Neuronal stem cell (in vitro differentiated cells): ENCODE data around the gene NFYA.

ENCODE experiments used
- DNase-seq: peaks from one replicate; pipeline ENCODE4 v3.0.0-alpha.2; 2013; ENCODE audit warnings: low spot score
- H2AFZ ChIP-seq: one replicate; pipeline ENCODE4 v1.6.1; 2013; ENCODE audit warnings: mild to moderate bottlenecking, low read length, inconsistent platforms
- H2AK5ac ChIP-seq: 2 replicates; pipeline ENCODE4 v1.6.1; 2013; ENCODE audit warnings: low read depth, mild to moderate bottlenecking, inconsistent platforms, low read length, moderate library complexity, mixed read lengths
- H2BK120ac ChIP-seq: 2 replicates; pipeline ENCODE4 v1.6.1; 2013; ENCODE audit warnings: low read depth, mild to moderate bottlenecking, inconsistent platforms, low read length, moderate library complexity, mixed read lengths
- H2BK12ac ChIP-seq: one replicate; pipeline ENCODE4 v1.6.1; 2013; ENCODE audit warnings: low read length, inconsistent platforms
- H2BK15ac ChIP-seq: 2 replicates; pipeline ENCODE4 v1.6.1; 2013; ENCODE audit warnings: mild to moderate bottlenecking, low read length, inconsistent platforms, mixed read lengths
- H2BK5ac ChIP-seq: one replicate; pipeline ENCODE4 v1.6.1; 2013; ENCODE audit warnings: inconsistent platforms, mild to moderate bottlenecking, low read length, moderate library complexity
- H3K14ac ChIP-seq: one replicate; pipeline ENCODE4 v1.6.1; 2013; ENCODE audit warnings: low read length, inconsistent platforms
- H3K18ac ChIP-seq: 2 replicates; pipeline ENCODE4 v1.6.1; 2013; ENCODE audit warnings: low read length, inconsistent platforms
- H3K23ac ChIP-seq: 2 replicates; pipeline ENCODE4 v1.6.1; 2013; ENCODE audit warnings: low read depth, mild to moderate bottlenecking, mixed read lengths, low read length, inconsistent platforms; ENCODE audit not compliant: poor library complexity
- H3K27ac ChIP-seq: replicated peaks from 3 replicates; pipeline ENCODE4 v1.5.1; 2013; ENCODE audit warnings: low read length, inconsistent platforms
- H3K27me3 ChIP-seq, 3 experiments: 2 replicates each; pipeline ENCODE4 v1.6.1; 2013; ENCODE audit warnings: low read length in 3 of 3, mild to moderate bottlenecking in 2 of 3, inconsistent platforms in 1 of 3, low read depth in 1 of 3, mixed read lengths in 1 of 3, moderate library complexity in 1 of 3; ENCODE audit not compliant: control insufficient read depth in 3 of 3, insufficient read depth in 3 of 3
- H3K36me3 ChIP-seq, 2 donors: replicated peaks in 1 of 2; 2 replicates each; pipeline ENCODE4 v1.6.1; 2013; ENCODE audit warnings: low read length in 2 of 2; ENCODE audit not compliant: control insufficient read depth in 2 of 2, insufficient read depth in 2 of 2
- H3K4ac ChIP-seq: 2 replicates; pipeline ENCODE4 v1.6.1; 2013; ENCODE audit warnings: inconsistent platforms, mild to moderate bottlenecking, low read length, moderate library complexity
- H3K4me1 ChIP-seq, 2 donors: 1 replicate in 1 of 2; 2 replicates in 1 of 2; pipeline ENCODE4 v1.6.1; 2013; ENCODE audit warnings: low read length in 2 of 2, low read depth in 1 of 2; ENCODE audit not compliant: control insufficient read depth in 2 of 2, insufficient read depth in 1 of 2
- H3K4me2 ChIP-seq: one replicate; pipeline ENCODE4 v1.6.1; 2013; ENCODE audit warnings: mild to moderate bottlenecking, low read length, inconsistent platforms; ENCODE audit not compliant: insufficient read depth, poor library complexity, severe bottlenecking
- H3K4me3 ChIP-seq, 2 donors: 2 replicates each; pipeline ENCODE4 v1.5.1; 2013; ENCODE audit warnings: low read length in 2 of 2, mild to moderate bottlenecking in 2 of 2, inconsistent platforms in 1 of 2, moderate library complexity in 1 of 2
- H3K79me1 ChIP-seq: one replicate; pipeline ENCODE4 v1.6.1; 2013; ENCODE audit warnings: low read depth, mild to moderate bottlenecking, inconsistent platforms, low read length, moderate library complexity
- H3K9ac ChIP-seq: one replicate; pipeline ENCODE4 v1.6.1; 2013; ENCODE audit warnings: mild to moderate bottlenecking, low read depth, low read length, inconsistent platforms; ENCODE audit not compliant: poor library complexity
- H3K9me3 ChIP-seq, 2 donors: replicated peaks in 1 of 2; 2 replicates each; pipeline versions ENCODE3 to v1.6.1; 2013; ENCODE audit warnings: low read length in 2 of 2, mild to moderate bottlenecking in 2 of 2, inconsistent platforms in 1 of 2, low read depth in 1 of 2, mixed read lengths in 1 of 2, moderate library complexity in 1 of 2; ENCODE audit not compliant: control insufficient read depth in 2 of 2, insufficient read depth in 1 of 2
- H4K8ac ChIP-seq: one replicate; pipeline ENCODE4 v1.6.1; 2013; ENCODE audit warnings: low read depth, mild to moderate bottlenecking, inconsistent platforms, low read length, moderate library complexity
- H4K91ac ChIP-seq: one replicate; pipeline ENCODE4 v1.6.1; 2013; ENCODE audit warnings: low read length, low read depth, mild to moderate bottlenecking, inconsistent platforms; ENCODE audit not compliant: poor library complexity
- WGBS, 2 donors: extraction: QIAGEN DNeasy Blood & Tissue Kit; methylation state at CpG; one replicate each; pipeline ENCODE4 v1.1.7; 2013; ENCODE audit warnings: missing lambda C conversion rate in 2 of 2, mixed read lengths in 1 of 2; ENCODE audit not compliant: insufficient read length in 2 of 2, insufficient replicate concordance in 1 of 2; ENCODE audit errors: extremely low coverage in 2 of 2; 5-methylcytosine and 5-hydroxymethylcytosine counted together

The NFYA gene

GRCh38 chr6:41027799-41028560 is 44.8 kb upstream of the NFYA start:
- no peak overlapping the region for H3K27ac ChIP-seq
- no peaks in the 10 kb centered on the region for H3K79me1 ChIP-seq
- H2BK12ac ChIP-seq = no peak overlapping the region
- peak overlapping the region; percentile 89 for H3K9ac ChIP-seq
- peak overlapping the region; percentile 94 for H3K18ac ChIP-seq
- H2AK5ac ChIP-seq = peak overlapping the region; percentile 38
- no peaks in the 10 kb centered on the region for H3K36me3 ChIP-seq
- no peak overlapping the region for H3K4ac ChIP-seq
- H3K4me1 ChIP-seq = peaks cover 11 to 15% of the 10 kb centered on the region in 2 donors
- H2BK5ac ChIP-seq = no peak overlapping the region
- H4K91ac ChIP-seq = no peak overlapping the region
- peak overlapping the region; percentile 50 to 73 for H3K4me3 ChIP-seq
- peak overlapping the region; percentile 79 for H3K4me2 ChIP-seq
- H3K23ac ChIP-seq = peak overlapping the region; percentile 28
- no peak overlapping the region for H3K14ac ChIP-seq
- no peak overlapping the region for H4K8ac ChIP-seq
- no CpG with 5 or more reads among the region's 45 CpGs for WGBS, 2 donors
- H2AFZ ChIP-seq = peak overlapping the region; percentile 89
- H3K27me3 ChIP-seq = no peaks in the 10 kb centered on the region
- peak; percentile 82 for DNase-seq
- H3K9me3 ChIP-seq = no peaks in the 10 kb centered on the region
- peak overlapping the region; percentile 62 for H2BK15ac ChIP-seq
- peak overlapping the region; percentile 20 for H2BK120ac ChIP-seq

- no peak overlapping the region for H3K27ac ChIP-seq
- peak overlapping the region; percentile 20 for H2BK120ac ChIP-seq
- no peak overlapping the region for H4K8ac ChIP-seq
- peak overlapping the region; percentile 94 for H3K18ac ChIP-seq
- no peak overlapping the region for H2BK5ac ChIP-seq
- no peaks in the 10 kb centered on the region for H3K9me3 ChIP-seq
- peak overlapping the region; percentile 79 for H3K4me2 ChIP-seq
- no peak overlapping the region for H2BK12ac ChIP-seq
- peak overlapping the region; percentile 89 for H2AFZ ChIP-seq
- peak overlapping the region; percentile 89 for H3K9ac ChIP-seq
- H4K91ac ChIP-seq = no peak overlapping the region
- no peak for DNase-seq
- peak overlapping the region; percentile 3 for H3K23ac ChIP-seq
- H2AK5ac ChIP-seq = peak overlapping the region; percentile 38
- no peak overlapping the region for H3K4ac ChIP-seq
- peaks cover 11 to 15% of the 10 kb centered on the region in 2 donors for H3K4me1 ChIP-seq
- H3K4me3 ChIP-seq = peak overlapping the region; percentile 50 to 73
- no peak overlapping the region for H3K14ac ChIP-seq
- no peaks in the 10 kb centered on the region for H3K36me3 ChIP-seq
- H3K79me1 ChIP-seq = no peaks in the 10 kb centered on the region
- no CpG with 5 or more reads among the region's 13 CpGs for WGBS, 2 donors
- H3K27me3 ChIP-seq = peaks cover 0 to 2% (median 0%) of the 10 kb centered on the region in 3 experiments
- peak overlapping the region; percentile 62 for H2BK15ac ChIP-seq
These were observed 44.0 kb upstream of the NFYA start for GRCh38 chr6:41028561-41029412.

GRCh38 chr6:41032830-41033229 is 39.9 kb upstream of the NFYA start:
- H3K36me3 ChIP-seq = no peaks in the 10 kb centered on the region
- no peak overlapping the region for H2AK5ac ChIP-seq
- H2BK12ac ChIP-seq = no peak overlapping the region
- peaks cover 3 to 9% of the 10 kb centered on the region in 2 donors for H3K4me1 ChIP-seq
- H2BK15ac ChIP-seq = no peak overlapping the region
- no peak overlapping the region for H2BK120ac ChIP-seq
- H4K91ac ChIP-seq = no peak overlapping the region
- no peaks in the 10 kb centered on the region for H3K79me1 ChIP-seq
- no peak overlapping the region for H2AFZ ChIP-seq
- no peak overlapping the region for H3K4me2 ChIP-seq
- no peak overlapping the region for H3K4ac ChIP-seq
- no peak overlapping the region for H4K8ac ChIP-seq
- H3K4me3 ChIP-seq = no peak overlapping the region
- H3K9ac ChIP-seq = no peak overlapping the region
- DNase-seq = no peak
- H3K9me3 ChIP-seq = no peaks in the 10 kb centered on the region
- H3K18ac ChIP-seq = peak overlapping the region; percentile 28
- no peak overlapping the region for H3K14ac ChIP-seq
- no peak overlapping the region for H2BK5ac ChIP-seq
- H3K27me3 ChIP-seq = peaks cover 0 to 2% (median 0%) of the 10 kb centered on the region in 3 experiments
- WGBS, 2 donors = no CpG with 5 or more reads among the region's 15 CpGs
- peak overlapping the region; percentile 20 for H3K23ac ChIP-seq
- H3K27ac ChIP-seq = no peak overlapping the region

- Histone ChIP-seq H2AFZ (no peak overlapping the region), H2BK15ac (no peak overlapping the region), H3K4me3 (no peak overlapping the region), H2BK120ac (no peak overlapping the region), H3K27me3 (peaks cover 0 to 2% (median 0%) of the 10 kb centered on the region in 3 experiments), H3K9me3 (no peaks in the 10 kb centered on the region), H3K18ac (peak overlapping the region; percentile 16), H2BK12ac (no peak overlapping the region), H3K79me1 (no peaks in the 10 kb centered on the region), H3K27ac (no peak overlapping the region), H2BK5ac (no peak overlapping the region), H3K9ac (no peak overlapping the region), H3K14ac (no peak overlapping the region), H3K4me1 (peaks cover 0 to 5% of the 10 kb centered on the region in 2 donors), H3K4ac (no peak overlapping the region), H4K8ac (no peak overlapping the region), H3K36me3 (no peaks in the 10 kb centered on the region), H3K4me2 (no peak overlapping the region), H4K91ac (no peak overlapping the region), H3K23ac (peak overlapping the region; percentile 29), H2AK5ac (no peak overlapping the region)
- no peak for DNase-seq
- no CpG with 5 or more reads among the region's 13 CpGs for WGBS, 2 donors
These were observed 39.0 kb upstream of the NFYA start for GRCh38 chr6:41033776-41034175.
